Calu3 (cell line): ENCODE results near the gene ARHGEF7. TPM values are rescaled to one million over a fixed set of nuclear protein-coding genes. Genes with fewer than 3 reads are reported as not detected.

Source experiments
- BruUV-seq: library from RNA; stranded (reverse); fragments of 400-500 nt; replicated peaks from 2 replicates; lab custom pipeline; 2021; lab: Mats Ljungman, UMichigan
- CTCF ChIA-PET: fragments of 300-600 bp; sonication (Branson Sonifier 250); formaldehyde crosslinking; loops from one replicate; lab custom pipeline; 2022; ENCODE audit warnings: antibody characterized with exemption; lab: Charles Lee
- DNase-seq: peaks from one replicate; pipeline ENCODE4 v3.0.0; 2022
- H3K27ac Mint-ChIP-seq: one replicate; pipeline ENCODE4 v1.8.0; 2022; ENCODE audit warnings: mixed read lengths; ENCODE audit not compliant: unreplicated experiment
- H3K27me3 Mint-ChIP-seq: one replicate; pipeline ENCODE4 v1.8.0; 2022; ENCODE audit warnings: mixed read lengths; ENCODE audit not compliant: unreplicated experiment
- H3K36me3 Mint-ChIP-seq: one replicate; pipeline ENCODE4 v1.8.0; 2022; ENCODE audit warnings: mild to moderate bottlenecking, moderate library complexity, mixed read lengths; ENCODE audit not compliant: insufficient read depth, unreplicated experiment
- H3K4me1 Mint-ChIP-seq: one replicate; pipeline ENCODE4 v1.8.0; 2022; ENCODE audit warnings: mild to moderate bottlenecking, low read depth, mixed read lengths; ENCODE audit not compliant: unreplicated experiment
- H3K4me3 Mint-ChIP-seq: one replicate; pipeline ENCODE4 v1.8.0; 2022; ENCODE audit warnings: mild to moderate bottlenecking, low read depth, moderate library complexity, mixed read lengths; ENCODE audit not compliant: unreplicated experiment
- H3K9me3 Mint-ChIP-seq: one replicate; pipeline ENCODE4 v1.8.0; 2022; ENCODE audit warnings: low read depth, mixed read lengths; ENCODE audit not compliant: unreplicated experiment
- intact Hi-C: fragments of 100-400 bp; cut with micrococcal nuclease; formaldehyde crosslinking; loops from one replicate; pipeline ENCODE4 v1.10.0; 2022; ENCODE audit not compliant: unreplicated experiment
- total RNA-seq: library from RNA; stranded (reverse); gene quantifications from 2 replicates; pipeline ENCODE4 v1.2.3, GENCODE V29; 2022
- TF ChIP-seq, protein P1 (sequence below): fragments of 200-600 bp; IDR thresholded peaks from one replicate; pipeline ENCODE4 v1.8.0; 2022; ENCODE audit warnings: antibody characterized with exemption; ENCODE audit not compliant: unreplicated experiment

ARHGEF7 gene
- total RNA-seq, 1 experiment from 2014 or later, result 17.7 TPM

- TF ChIP-seq, protein P1, sequence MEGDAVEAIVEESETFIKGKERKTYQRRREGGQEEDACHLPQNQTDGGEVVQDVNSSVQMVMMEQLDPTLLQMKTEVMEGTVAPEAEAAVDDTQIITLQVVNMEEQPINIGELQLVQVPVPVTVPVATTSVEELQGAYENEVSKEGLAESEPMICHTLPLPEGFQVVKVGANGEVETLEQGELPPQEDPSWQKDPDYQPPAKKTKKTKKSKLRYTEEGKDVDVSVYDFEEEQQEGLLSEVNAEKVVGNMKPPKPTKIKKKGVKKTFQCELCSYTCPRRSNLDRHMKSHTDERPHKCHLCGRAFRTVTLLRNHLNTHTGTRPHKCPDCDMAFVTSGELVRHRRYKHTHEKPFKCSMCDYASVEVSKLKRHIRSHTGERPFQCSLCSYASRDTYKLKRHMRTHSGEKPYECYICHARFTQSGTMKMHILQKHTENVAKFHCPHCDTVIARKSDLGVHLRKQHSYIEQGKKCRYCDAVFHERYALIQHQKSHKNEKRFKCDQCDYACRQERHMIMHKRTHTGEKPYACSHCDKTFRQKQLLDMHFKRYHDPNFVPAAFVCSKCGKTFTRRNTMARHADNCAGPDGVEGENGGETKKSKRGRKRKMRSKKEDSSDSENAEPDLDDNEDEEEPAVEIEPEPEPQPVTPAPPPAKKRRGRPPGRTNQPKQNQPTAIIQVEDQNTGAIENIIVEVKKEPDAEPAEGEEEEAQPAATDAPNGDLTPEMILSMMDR, result no peak
- Mint-ChIP-seq H3K4me1 (no peaks in the 10 kb centered on the region), H3K27me3 (no peaks in the 10 kb centered on the region), H3K27ac (no peak overlapping the region), H3K36me3 (peaks cover 15% of the 10 kb centered on the region), H3K9me3 (no peaks in the 10 kb centered on the region), H3K4me3 (no peak overlapping the region)
- no TSS peak for BruUV-seq
- CTCF ChIA-PET, result no interaction called here
- DNase-seq, result no peak
- intact Hi-C loops, result no loop called here
These were observed 133.7 kb downstream of the ARHGEF7 start for GRCh38 chr13:111248822-111249221.

- intact Hi-C loops, result no loop called here
- H3K36me3 Mint-ChIP-seq, result peaks cover 15% of the 10 kb centered on the region
- DNase-seq, result no peak
These were observed 134.7 kb downstream of the ARHGEF7 start for GRCh38 chr13:111249637-111250360.

GRCh38 chr13:111251646-111252445, 136.7 kb downstream of the ARHGEF7 start:
- no peak overlapping the region for H3K4me3 Mint-ChIP-seq
- no peaks in the 10 kb centered on the region for H3K4me1 Mint-ChIP-seq
- CTCF ChIA-PET, result no interaction called here
- H3K9me3 Mint-ChIP-seq, result no peaks in the 10 kb centered on the region
- H3K27me3 Mint-ChIP-seq, result no peaks in the 10 kb centered on the region
- H3K36me3 Mint-ChIP-seq, result peaks cover 15% of the 10 kb centered on the region
- TF ChIP-seq, protein P1, result no peak
- intact Hi-C loops, result no loop called here
- no peak for DNase-seq
- BruUV-seq, result no TSS peak
- H3K27ac Mint-ChIP-seq, result no peak overlapping the region

More at GRCh38 chr13:111249637-111250360, 134.7 kb downstream of the ARHGEF7 start:
- no peaks in the 10 kb centered on the region for H3K9me3 Mint-ChIP-seq
- TF ChIP-seq, protein P1, result no peak
- H3K27me3 Mint-ChIP-seq, result no peaks in the 10 kb centered on the region
- no peaks in the 10 kb centered on the region for H3K4me1 Mint-ChIP-seq
- H3K27ac Mint-ChIP-seq, result no peak overlapping the region
- no peak overlapping the region for H3K4me3 Mint-ChIP-seq
- no TSS peak for BruUV-seq
- CTCF ChIA-PET, result no interaction called here

GRCh38 chr13:111252446-111253364, 137.6 kb downstream of the ARHGEF7 start:
- CTCF ChIA-PET, result no interaction called here
- Mint-ChIP-seq H3K27ac (no peak overlapping the region), H3K27me3 (no peaks in the 10 kb centered on the region), H3K4me3 (no peak overlapping the region), H3K4me1 (no peaks in the 10 kb centered on the region), H3K36me3 (peaks cover 13% of the 10 kb centered on the region), H3K9me3 (no peaks in the 10 kb centered on the region)
- BruUV-seq, result no TSS peak
- DNase-seq, result no peak
- TF ChIP-seq, protein P1, result no peak
- intact Hi-C loops, result no loop called here
